Cortex of kidney (tissue), 1 donor: ENCODE measurements around the gene RABEP2.
"Not testable (repeated sequence)": the region's sequence is repeated elsewhere in the genome, so short reads cannot be mapped to it uniquely, and the experiment has no call there.

Experiments
- DNase-seq: peaks from one replicate; lab custom pipeline; 2025; lab: John Stamatoyannopoulos, UW

Gene RABEP2

GRCh38 chr16:28924762-28925385 is at the start of gene RABEP2:
TSS of gene RABEP2 (minus strand) at chr16:28925238. CDS start at chr16:28925163, 75 bp downstream.
- peak; percentile 24 for DNase-seq

- DNase-seq = peak; percentile 38
These were observed 49.6 kb upstream of the RABEP2 start, which contains the start of gene SPNS1 for GRCh38 chr16:28974437-28975157. TSS of gene SPNS1 (plus strand) at chr16:28974778. CDS start at chr16:28975152, 374 bp downstream.

DNA sequence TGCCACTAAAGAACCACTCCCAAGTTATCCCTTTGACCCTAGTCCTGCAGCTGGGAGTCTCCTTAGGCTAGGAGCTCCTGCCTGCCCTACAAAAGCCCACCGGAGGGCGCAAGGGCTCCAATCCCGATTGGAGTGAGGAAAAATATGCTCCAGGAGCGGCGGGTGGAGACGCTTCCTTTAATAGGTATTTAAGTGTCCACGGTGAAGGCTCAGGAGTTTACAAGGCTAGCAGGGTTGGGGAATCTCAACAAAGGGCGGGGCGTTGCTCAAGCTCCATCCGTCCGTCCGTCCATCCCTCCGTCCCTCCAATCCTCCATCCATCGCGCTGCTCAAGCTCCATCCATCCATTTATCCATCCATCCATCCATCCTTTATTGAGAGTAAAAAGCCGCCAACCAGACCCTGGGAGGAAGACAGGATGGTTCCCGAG is 49.0 kb upstream of the RABEP2 start:
- no peak for DNase-seq

DNA sequence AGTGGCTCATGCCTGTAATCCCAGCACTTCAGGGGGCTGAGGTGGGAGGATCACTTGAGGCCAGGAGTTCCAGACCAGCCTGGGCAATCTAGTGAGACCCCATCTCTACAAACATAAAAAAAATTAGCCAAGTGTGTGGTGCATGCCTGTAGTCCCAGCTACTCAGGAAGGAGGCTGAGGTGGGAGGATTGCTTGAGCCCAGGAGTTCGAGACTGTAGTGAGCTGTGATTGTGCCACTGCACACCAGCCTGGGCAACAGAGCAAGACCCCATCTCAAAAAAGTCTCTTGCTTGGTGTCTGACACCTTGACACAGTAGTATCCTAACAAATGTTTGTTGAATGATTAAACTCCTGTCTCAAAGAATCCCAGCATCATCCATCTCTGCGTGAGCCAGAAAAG is 44.7 kb upstream of the RABEP2 start:
- DNase-seq = not testable (repeated sequence)

DNA sequence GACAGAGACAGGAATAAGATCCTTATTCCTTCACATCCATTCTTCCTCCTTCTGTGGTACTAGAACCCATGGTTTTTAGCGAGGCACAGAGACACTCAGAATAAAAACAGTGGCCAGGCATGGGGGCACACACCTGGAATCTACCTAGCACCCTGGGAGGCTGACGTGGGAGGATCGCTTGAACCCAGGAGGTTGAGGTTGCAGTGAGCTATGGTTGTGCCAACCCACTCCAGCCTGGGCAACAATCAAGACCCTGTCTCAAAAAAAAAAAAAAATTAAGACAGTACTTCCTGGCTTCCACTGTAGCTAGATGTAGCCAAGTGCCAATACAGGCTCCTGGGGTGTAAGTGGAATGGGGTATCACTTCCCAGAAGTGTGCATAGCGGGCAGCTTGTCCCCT is 42.1 kb upstream of the RABEP2 start:
- DNase-seq = no peak

DNA sequence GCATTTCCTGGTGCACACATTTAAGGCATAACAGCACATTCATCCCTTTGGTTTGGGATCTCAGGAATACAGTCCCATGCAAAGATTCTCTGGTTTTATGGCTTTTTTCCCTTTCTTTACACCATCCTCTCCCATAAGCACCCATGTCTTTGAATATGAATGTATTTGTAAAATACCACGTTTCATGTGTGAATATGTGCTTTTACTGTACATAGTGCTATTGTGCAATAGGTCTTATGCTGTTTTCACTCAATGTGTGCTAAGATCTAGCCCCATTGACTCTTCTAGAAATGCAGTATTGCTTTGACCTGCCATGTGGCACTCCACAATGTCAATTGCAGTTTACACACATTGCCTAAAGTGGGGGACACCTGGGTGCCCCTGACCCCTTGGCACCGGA is 39.5 kb upstream of the RABEP2 start:
- DNase-seq = no peak

- no peak for DNase-seq
These were observed 39.0 kb upstream of the RABEP2 start for GRCh38 chr16:28964072-28964471.

- no peak for DNase-seq
These were observed 33.8 kb upstream of the RABEP2 start for GRCh38 chr16:28958836-28959235.

- no peak for DNase-seq
These were observed 33.2 kb upstream of the RABEP2 start for GRCh38 chr16:28958216-28958615.

GRCh38 chr16:28951410-28951943 is 26.4 kb upstream of the RABEP2 start:
- no peak for DNase-seq

- DNase-seq = no peak
These were observed 25.8 kb upstream of the RABEP2 start, which contains the start of gene NFATC2IP for GRCh38 chr16:28950648-28951409. TSS of gene NFATC2IP (plus strand) at chr16:28950937. CDS start at chr16:28951012, 75 bp downstream.

DNA sequence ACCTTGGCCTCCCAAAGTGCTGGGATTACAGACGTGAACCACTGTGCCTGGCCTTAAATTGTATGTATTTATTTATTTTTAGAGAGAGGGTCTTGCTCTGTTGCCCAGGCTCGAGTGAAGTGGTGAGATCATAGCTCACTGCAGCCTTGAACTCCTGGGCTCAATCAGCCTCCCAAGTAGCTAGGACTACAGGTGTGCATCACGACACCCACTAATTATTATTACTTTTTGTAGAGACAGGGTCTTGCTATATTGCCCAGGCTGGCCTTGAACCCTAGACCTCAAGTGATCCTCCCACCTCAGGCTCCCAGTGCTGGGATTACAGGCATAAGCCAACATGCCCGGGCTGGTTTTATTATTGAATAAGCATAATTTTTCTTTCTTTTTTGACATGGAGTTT is 21.6 kb upstream of the RABEP2 start:
- DNase-seq = no peak

DNA sequence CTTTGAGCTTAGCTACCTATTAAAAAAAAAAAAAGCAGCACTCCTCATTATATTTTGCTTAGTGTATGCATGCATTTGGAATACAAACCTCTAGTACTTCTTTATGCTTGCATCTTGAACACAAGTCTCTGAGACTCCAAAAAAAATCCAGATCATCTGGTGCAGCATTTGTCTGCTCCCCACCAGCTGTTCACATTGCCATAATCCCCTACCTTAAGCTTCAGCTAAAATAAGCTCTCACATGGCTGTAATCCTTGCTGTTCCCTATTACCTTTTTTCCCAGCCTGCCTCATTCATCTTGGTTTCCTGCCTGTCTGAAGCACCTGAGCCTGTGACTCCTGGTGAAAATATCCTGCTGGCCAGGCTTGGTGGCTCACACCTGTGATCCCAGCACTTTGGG is 18.2 kb upstream of the RABEP2 start:
- DNase-seq = no peak

DNA sequence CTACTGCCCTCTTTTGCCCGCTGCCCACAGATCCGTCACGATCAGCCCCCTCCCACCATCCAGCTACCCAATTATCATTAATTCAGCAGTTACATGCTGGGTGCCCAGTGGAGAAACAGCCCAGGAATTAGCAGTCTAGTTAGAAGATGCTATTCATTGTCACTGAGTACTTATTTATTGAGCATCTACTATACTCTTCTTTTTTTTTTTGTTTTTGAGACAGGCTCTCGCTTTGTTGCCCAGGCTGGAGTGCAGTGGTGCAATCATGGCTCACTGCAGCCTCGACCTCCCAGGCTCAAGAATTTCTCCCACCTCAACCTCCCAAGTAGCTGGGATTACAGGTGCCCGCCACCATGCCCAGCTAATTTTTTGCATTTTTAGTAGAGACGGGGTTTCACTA is 14.8 kb upstream of the RABEP2 start:
- DNase-seq = not testable (repeated sequence)

DNA sequence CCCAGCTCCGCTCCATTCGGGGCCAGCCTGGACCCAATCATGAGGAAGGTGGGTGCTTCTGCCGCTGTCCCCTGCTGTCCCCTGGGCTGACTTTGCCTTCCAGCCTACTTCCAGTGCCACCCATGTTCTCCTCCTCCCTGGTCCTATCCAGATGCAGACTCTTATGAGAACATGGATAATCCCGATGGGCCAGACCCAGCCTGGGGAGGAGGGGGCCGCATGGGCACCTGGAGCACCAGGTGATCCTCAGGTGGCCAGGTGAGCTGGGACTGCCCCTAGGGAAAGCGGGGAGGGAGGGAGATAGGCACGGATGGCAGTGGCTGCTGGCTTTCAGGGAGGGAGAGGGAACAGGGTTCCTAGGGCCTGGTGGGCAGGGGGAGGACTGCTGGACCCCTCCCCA is 13.7 kb upstream of the RABEP2 start:
- DNase-seq = no peak

DNA sequence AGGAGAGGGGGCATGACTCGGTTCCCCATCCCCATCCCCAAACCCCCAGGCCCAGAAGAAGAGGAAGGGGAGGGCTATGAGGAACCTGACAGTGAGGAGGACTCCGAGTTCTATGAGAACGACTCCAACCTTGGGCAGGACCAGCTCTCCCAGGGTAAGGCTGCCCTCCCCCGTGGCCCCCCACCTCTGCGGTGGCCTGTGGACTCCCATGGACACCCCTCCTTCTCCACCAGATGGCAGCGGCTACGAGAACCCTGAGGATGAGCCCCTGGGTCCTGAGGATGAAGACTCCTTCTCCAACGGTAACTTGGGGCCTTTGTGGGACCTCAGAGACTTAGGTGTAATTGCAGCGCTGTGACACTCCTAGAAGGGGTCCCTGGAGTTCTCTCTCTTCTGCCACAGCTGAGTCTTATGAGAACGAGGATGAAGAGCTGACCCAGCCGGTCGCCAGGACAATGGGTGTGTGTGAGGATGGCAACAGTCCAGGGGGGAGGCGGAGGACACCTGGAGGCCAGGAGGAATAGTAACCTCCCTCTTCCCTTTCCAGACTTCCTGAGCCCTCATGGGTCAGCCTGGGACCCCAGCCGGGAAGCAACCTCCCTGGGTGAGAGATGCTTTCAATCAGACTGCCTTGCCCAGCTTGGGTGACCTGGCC is 12.3 kb upstream of the RABEP2 start:
- no peak for DNase-seq

- DNase-seq = no peak
These were observed 11.7 kb upstream of the RABEP2 start for GRCh38 chr16:28936784-28937155.

- DNase-seq = no peak
These were observed 11.1 kb upstream of the RABEP2 start for GRCh38 chr16:28935924-28936783.

DNA sequence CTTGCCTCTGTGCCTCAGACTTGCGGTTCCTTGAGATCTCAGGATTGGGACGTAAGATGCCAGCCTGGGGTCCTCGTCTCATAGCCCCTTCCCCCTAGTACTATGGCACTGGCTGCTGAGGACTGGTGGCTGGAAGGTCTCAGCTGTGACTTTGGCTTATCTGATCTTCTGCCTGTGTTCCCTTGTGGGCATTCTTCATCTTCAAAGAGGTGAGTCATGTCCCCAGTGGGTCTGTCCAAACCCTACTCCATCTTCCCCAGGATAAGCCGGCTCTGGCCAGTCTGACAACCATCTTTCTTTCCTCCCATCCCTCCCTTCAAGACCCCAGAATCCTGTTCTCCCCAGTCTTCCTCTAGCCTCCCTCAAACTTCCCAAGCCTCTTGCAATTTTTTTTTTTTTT is 10.3 kb upstream of the RABEP2 start:
- DNase-seq = no peak

GRCh38 chr16:28933171-28933570 is 8.1 kb upstream of the RABEP2 start:
- no peak for DNase-seq
